Body of pancreas (tissue), 4 donors: Measurements from ENCODE around the gene PPP1R13L.

Source experiments
- CTCF ChIP-seq, 7 experiments: fragments of 450-650 bp in 4 of 7; fragments of 200-600 bp in 3 of 7; sonication (generic) in 3 of 7; IDR thresholded peaks; one replicate each; pipeline ENCODE4 v1.5.1; 2016 to 2019; ENCODE audit warnings: antibody characterized with exemption in 7 of 7
- POLR2A ChIP-seq, 3 donors: fragments of 450-650 bp; IDR thresholded peaks; one replicate each; pipeline ENCODE4 v1.6.1; 2016; ENCODE audit warnings: antibody characterized with exemption in 3 of 3, mild to moderate bottlenecking in 2 of 3

DNA sequence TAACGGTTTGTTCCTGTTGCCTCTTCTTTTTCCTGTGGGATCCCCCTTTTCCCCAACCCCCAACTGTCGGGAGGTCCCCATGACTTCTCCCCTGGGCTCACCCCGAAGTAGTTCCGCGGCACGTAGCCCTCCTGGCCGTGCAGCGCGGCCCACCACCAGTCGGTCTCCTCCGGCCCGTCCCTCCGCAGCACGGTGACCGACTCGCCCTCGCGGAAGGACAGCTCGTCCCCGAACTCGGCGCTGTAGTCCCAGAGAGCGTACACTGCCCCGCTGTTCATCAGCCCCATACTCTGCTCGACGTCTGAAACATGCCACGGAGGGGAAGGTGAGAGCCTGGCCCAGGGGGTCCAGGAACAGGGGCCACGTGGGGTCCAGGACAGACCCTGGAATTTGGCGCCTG lies 22.4 kb downstream of the PPP1R13L start:
- TF ChIP-seq CTCF (IDR thresholded peaks at IDR 0.05): no peak
- TF ChIP-seq POLR2A (IDR thresholded peaks at IDR 0.05): no peak
